ENCODE measurements around the gene ATP8B1.

GRCh38 chr18:57710226-57710625 lies 92.9 kb downstream of the ATP8B1 start:
- no peak for TF ChIP-seq CTCF (IDR thresholded peaks at IDR 0.05)
- TF ChIP-seq EZH2 (IDR thresholded peaks at IDR 0.05): no peak
